Heart right ventricle (tissue), 16 donors: ENCODE measurements around the gene PCDHA12. TPM values are rescaled to one million over a fixed set of nuclear protein-coding genes. Genes with fewer than 3 reads are reported as not detected.
A peak's percentile ranks its signal among the peaks of the same experiment; 100 is the strongest.
"Not testable (repeated sequence)": the region's sequence is repeated elsewhere in the genome, so short reads cannot be mapped to it uniquely, and the experiment has no call there.

Source experiments
- ATAC-seq, 8 donors: fragments of 200-7000 bp; cut with Tn5 transposase; one replicate each; pipeline ENCODE4 v1.9.1; 2020; ENCODE audit warnings: mild to moderate bottlenecking in 8 of 8, moderate library complexity in 8 of 8, moderate number of reproducible peaks in 1 of 8
- DNase-seq, 2 donors: peaks; one replicate each; pipeline ENCODE4 v3.0.0-alpha.2; 2020
- H3K27ac ChIP-seq, 10 donors: fragments of 200-600 bp; sonication (generic) in 2 of 10; one replicate each; pipeline versions ENCODE4 v1.5.0 to v1.8.0; 2020 to 2022; ENCODE audit warnings: mild to moderate bottlenecking in 3 of 10
- H3K27me3 ChIP-seq, 7 donors: fragments of 200-600 bp; one replicate each; pipeline ENCODE4 v1.8.0; 2021 to 2022; ENCODE audit warnings: mild to moderate bottlenecking in 2 of 7
- H3K36me3 ChIP-seq, 9 donors: fragments of 200-600 bp; sonication (generic) in 1 of 9; one replicate each; pipeline versions ENCODE4 v1.5.0 to v1.8.0; 2020 to 2022; ENCODE audit warnings: mild to moderate bottlenecking in 2 of 9
- H3K4me1 ChIP-seq, 9 donors: fragments of 200-600 bp; sonication (generic) in 1 of 9; one replicate each; pipeline versions ENCODE4 v1.5.0 to v1.8.0; 2020 to 2022; ENCODE audit warnings: mild to moderate bottlenecking in 4 of 9
- H3K4me3 ChIP-seq, 10 donors: fragments of 200-600 bp; sonication (generic) in 2 of 10; one replicate each; pipeline versions ENCODE4 v1.5.0 to v1.8.0; 2020 to 2022; ENCODE audit warnings: mild to moderate bottlenecking in 7 of 10, moderate library complexity in 2 of 10
- H3K9me3 ChIP-seq, 11 donors: fragments of 200-600 bp in 10 of 11; sonication (generic) in 2 of 11; one replicate each; pipeline versions ENCODE4 v1.5.0 to v1.8.0; 2013 to 2022; ENCODE audit warnings: mild to moderate bottlenecking in 2 of 11, control low read depth in 1 of 11, moderate library complexity in 1 of 11
- CTCF ChIP-seq, 9 donors: fragments of 200-600 bp; sonication (generic) in 2 of 9; IDR thresholded peaks; one replicate each; pipeline versions ENCODE4 v1.5.0 to v1.8.0; 2021 to 2022; ENCODE audit warnings: antibody characterized with exemption in 9 of 9, mild to moderate bottlenecking in 5 of 9, moderate library complexity in 1 of 9
- WGBS, 2 donors: extraction: QIAGEN DNeasy Blood & Tissue Kit; methylation state at CpG; one replicate each; pipeline ENCODE4 v1.1.7; 2013; ENCODE audit warnings: inconsistent platforms in 1 of 2; 5-methylcytosine and 5-hydroxymethylcytosine counted together
- intact Hi-C, 10 donors: fragments of 100-400 bp; cut with DNase I; formaldehyde crosslinking; loops; one replicate each; pipeline versions ENCODE4 v1.11.1 to v1.14.2; 2022
- long read RNA-seq, 3 donors: library from polyadenylated mRNA; unstranded; transcript quantifications; one replicate each; pipeline ENCODE4 v2.0.0, GENCODE V29; 2020 to 2021
- polyA plus RNA-seq, 2 donors: library from polyadenylated mRNA; stranded (reverse); fragments of 200-250 nt; gene quantifications; one replicate each; pipeline ENCODE4 v1.2.3, GENCODE V29; 2013
- total RNA-seq, 10 donors: library from RNA; stranded (reverse); fragmentation: NEBNext Ultra II Directional in 3 of 10; extraction: Animal tissue kit (Norgen Biotek cat#: 25700) in 3 of 10; gene quantifications; one replicate each; pipeline versions ENCODE4 v1.2.1 to v1.2.4, GENCODE V29; 2021 to 2023
- donor health status: Arrhythmogenic right ventricular cardiomyopathy.
- donor health status: ischemic (EF 13 %, LVEDD 7.1; RV severe dilation, severe dysfunction).
- donor health status: healthy with polysubstance abuse.
- donor health status: DM: no; HTN: yes; CAD: no.
- donor health status: DM: no; HTN: no; CAD: no.
- donor health status: ischemic (EF 25% LVEDD 6.9; RV normal size, moderate dysfunction).
- donor health status: ischemic (EF 25% LVEDD 5.7; RV mildly dilated, moderate dysfunction).
- donor health status: healthy.
- donor health status: DM: yes; HTN: yes; CAD: no.
- donor health status: Ischemic cardiomyopathy.
- donor health status: ischemic (EF 35%, LVEDD 5.7; RV mildly dilated, moderate dysfunction).
- donor health status: nonischemic (EF 11% LVEDD 7.7; RV severe dilation, severe dysfunction).
- donor health status: DM: yes; HTN: yes; CAD: no.
- donor health status: PGD.
- donor health status: ischemic (EF 29% LVEDD 5.4; RV normal size, mild dysfunction).
- donor health status: nonischemic (EF 23%, LVEDD 6.1; RV moderate dilation, normal function).

PCDHA12 gene, protein sequence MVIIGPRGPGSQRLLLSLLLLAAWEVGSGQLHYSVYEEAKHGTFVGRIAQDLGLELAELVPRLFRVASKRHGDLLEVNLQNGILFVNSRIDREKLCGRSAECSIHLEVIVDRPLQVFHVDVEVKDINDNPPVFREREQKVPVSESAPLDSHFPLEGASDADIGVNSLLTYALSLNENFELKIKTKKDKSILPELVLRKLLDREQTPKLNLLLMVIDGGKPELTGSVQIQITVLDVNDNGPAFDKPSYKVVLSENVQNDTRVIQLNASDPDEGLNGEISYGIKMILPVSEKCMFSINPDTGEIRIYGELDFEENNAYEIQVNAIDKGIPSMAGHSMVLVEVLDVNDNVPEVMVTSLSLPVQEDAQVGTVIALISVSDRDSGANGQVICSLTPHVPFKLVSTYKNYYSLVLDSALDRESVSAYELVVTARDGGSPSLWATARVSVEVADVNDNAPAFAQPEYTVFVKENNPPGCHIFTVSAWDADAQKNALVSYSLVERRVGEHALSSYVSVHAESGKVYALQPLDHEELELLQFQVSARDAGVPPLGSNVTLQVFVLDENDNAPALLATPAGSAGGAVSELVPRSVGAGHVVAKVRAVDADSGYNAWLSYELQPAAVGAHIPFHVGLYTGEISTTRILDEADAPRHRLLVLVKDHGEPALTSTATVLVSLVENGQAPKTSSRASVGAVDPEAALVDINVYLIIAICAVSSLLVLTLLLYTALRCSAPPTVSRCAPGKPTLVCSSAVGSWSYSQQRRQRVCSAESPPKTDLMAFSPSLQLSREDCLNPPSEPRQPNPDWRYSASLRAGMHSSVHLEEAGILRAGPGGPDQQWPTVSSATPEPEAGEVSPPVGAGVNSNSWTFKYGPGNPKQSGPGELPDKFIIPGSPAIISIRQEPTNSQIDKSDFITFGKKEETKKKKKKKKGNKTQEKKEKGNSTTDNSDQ
- total RNA-seq, result under 1 TPM in 1 of 10 donors, not detected in 9; 0.11 TPM
- polyA plus RNA-seq, result under 1 TPM in 1 of 2 donors, not detected in 1; 0.01 TPM
- long read RNA-seq, donor 1, result 0 reads
- long read RNA-seq, donor 2, result 0 reads
- long read RNA-seq, donor 3, result 0 reads

DNA sequence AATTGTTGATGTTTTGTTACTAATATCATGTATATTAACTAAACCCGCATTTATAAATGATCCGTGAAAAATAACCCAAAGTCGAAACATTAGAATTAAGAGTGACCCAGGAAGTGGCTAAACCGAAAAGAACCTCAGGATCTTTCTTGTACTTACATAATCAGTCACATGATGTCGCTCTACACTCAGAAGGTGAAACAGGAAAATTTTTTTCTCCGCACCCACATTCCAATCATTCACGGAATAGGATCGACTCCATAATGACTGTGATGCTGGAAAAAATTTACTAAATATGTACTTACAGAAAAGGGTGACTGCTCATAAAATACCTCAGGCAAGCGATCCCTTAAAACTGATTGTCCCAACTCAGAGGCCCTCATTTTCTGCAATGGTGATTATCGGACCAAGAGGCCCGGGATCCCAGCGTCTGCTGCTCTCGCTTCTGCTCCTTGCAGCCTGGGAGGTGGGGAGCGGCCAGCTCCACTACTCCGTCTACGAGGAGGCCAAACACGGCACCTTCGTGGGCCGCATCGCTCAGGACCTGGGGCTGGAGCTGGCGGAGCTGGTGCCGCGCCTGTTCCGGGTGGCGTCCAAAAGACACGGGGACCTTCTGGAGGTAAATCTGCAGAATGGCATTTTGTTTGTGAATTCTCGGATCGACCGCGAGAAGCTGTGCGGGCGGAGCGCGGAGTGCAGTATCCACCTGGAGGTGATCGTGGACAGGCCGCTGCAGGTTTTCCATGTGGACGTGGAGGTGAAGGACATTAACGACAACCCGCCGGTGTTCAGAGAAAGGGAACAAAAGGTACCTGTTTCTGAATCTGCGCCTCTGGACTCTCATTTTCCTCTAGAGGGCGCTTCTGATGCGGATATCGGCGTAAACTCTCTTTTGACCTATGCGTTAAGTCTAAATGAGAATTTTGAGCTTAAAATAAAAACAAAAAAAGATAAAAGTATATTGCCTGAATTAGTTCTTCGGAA, at the start of gene PCDHA12:
PCDHA12 (plus strand) TSS at position 224 of the 981 bp plus-strand sequence; CDS start at position 389, 165 bp downstream.
- Histone ChIP-seq H3K36me3 (no peaks in the 10 kb centered on the region), H3K27me3 (peaks cover 0 to 99% (median 69%) of the 10 kb centered on the region in 7 donors), H3K27ac (no peak within 1 kb of the TSS), H3K4me3 (peak within 1 kb of the TSS in 1 of 10 donors; percentile 8), H3K9me3 (peaks cover 0 to 76% (median 21%) of the 10 kb centered on the region in 11 donors), H3K4me1 (no peaks in the 10 kb centered on the region)
- TF ChIP-seq CTCF (IDR thresholded peaks at IDR 0.05), result no peak
- ATAC-seq, result no peak
- no peak for DNase-seq
- 14 to 15% methylated on average over 45 to 47 of the region's 47 CpGs for WGBS, 2 donors
- intact Hi-C loops, result no loop called here

DNA sequence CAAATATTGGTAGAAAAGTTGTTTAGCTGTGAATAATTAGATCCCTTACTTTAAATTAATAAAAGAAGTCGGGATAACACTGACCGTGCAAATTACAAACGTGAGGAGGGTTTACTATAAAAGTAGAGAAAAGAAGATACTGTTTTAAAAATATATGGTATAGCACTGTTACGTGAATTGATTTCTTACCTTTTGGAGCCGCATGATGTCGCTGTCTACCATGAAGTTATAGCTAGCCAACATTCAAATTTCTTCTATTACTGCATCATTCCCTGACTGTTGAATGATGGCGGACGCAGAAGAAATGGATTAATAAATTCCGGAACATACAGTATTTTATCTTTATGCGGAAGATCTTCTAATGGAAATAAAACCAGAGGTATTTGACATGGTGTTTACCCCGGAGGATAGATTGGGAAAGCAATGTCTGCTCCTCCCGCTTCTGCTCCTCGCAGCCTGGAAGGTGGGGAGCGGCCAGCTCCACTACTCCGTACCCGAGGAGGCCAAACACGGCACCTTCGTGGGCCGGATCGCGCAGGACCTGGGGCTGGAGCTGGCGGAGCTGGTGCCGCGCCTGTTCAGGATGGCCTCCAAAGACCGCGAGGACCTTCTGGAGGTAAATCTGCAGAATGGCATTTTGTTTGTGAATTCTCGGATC, 47.3 kb upstream of the PCDHA12 start, which contains the start of gene PCDHA6:
PCDHA6 (plus strand) TSS at position 257 of the 658 bp plus-strand sequence; CDS start at position 389, 132 bp downstream.
- H3K36me3 ChIP-seq, result no peaks in the 10 kb centered on the region
- intact Hi-C loops, result no loop called here
- no peaks in the 10 kb centered on the region for H3K4me1 ChIP-seq
- TF ChIP-seq CTCF (IDR thresholded peaks at IDR 0.05), result peak in 3 of 9 donors; percentile 15 to 29 (median 16)
- H3K9me3 ChIP-seq, result peaks cover 0 to 80% (median 19%) of the 10 kb centered on the region in 11 donors
- H3K27ac ChIP-seq, result no peak within 1 kb of the TSS
- ATAC-seq (no peak), DNase-seq (no peak)
- peaks cover 0 to 97% (median 56%) of the 10 kb centered on the region in 7 donors for H3K27me3 ChIP-seq
- H3K4me3 ChIP-seq, result peak within 1 kb of the TSS in 2 of 10 donors; percentile 12 to 23
- 13 to 15% methylated on average over 27 of the region's 27 CpGs for WGBS, 2 donors

DNA sequence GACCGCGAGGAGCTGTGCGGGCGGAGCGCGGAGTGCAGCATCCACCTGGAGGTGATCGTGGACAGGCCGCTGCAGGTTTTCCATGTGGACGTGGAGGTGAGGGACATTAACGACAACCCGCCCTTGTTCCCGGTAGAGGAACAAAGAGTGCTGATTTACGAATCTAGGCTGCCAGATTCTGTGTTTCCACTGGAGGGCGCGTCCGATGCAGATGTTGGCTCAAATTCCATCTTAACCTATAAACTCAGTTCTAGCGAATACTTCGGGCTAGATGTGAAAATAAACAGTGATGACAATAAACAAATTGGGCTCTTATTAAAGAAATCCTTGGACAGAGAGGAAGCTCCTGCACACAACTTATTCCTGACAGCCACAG, 46.8 kb upstream of the PCDHA12 start:
- 15 to 16% methylated on average over 18 of the region's 18 CpGs for WGBS, 2 donors
- no peak for TF ChIP-seq CTCF (IDR thresholded peaks at IDR 0.05)
- ATAC-seq (no peak), DNase-seq (no peak)
- intact Hi-C loops, result no loop called here
- H3K27me3 ChIP-seq, result peaks cover 0 to 98% (median 57%) of the 10 kb centered on the region in 7 donors
- no peaks in the 10 kb centered on the region for H3K36me3 ChIP-seq
- H3K27ac ChIP-seq, result no peak overlapping the region
- H3K4me1 ChIP-seq, result no peaks in the 10 kb centered on the region
- H3K4me3 ChIP-seq, result peak overlapping the region in 2 of 10 donors; percentile 12 to 23
- peaks cover 0 to 75% (median 18%) of the 10 kb centered on the region in 11 donors for H3K9me3 ChIP-seq

DNA sequence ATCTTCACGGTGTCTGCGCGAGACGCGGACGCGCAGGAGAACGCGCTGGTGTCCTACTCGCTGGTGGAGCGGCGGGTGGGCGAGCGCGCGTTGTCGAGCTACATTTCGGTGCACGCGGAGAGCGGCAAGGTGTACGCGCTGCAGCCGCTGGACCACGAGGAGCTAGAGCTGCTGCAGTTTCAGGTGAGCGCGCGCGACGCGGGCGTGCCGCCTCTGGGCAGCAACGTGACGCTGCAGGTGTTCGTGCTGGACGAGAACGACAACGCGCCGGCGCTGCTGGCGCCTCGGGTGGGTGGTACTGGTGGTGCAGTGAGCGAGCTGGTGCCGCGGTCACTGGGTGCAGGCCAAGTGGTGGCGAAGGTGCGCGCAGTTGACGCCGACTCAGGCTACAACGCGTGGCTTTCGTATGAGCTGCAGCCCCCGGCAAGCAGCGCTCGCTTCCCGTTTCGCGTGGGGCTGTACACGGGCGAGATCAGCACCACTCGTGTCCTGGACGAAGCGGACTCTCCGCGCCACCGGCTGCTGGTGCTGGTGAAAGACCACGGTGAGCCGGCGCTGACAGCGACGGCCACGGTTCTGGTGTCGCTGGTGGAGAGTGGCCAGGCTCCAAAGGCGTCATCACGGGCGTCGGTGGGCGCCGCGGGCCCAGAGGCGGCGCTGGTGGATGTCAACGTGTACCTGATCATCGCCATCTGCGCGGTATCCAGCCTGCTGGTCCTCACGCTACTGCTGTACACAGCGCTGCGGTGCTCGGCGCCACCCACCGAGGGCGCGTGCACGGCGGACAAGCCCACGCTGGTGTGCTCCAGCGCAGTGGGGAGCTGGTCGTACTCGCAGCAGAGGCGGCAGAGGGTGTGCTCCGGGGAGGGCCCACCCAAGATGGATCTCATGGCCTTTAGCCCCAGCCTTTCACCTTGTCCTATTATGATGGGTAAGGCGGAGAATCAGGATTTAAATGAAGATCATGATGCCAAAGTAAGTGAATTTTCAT, 45.3 kb upstream of the PCDHA12 start:
- Histone ChIP-seq H3K27me3 (peaks cover 0 to 97% (median 59%) of the 10 kb centered on the region in 7 donors), H3K9me3 (peaks cover 0 to 71% (median 18%) of the 10 kb centered on the region in 11 donors)
- not testable (repeated sequence) for H3K27ac ChIP-seq, H3K4me3 ChIP-seq, ATAC-seq, H3K36me3 ChIP-seq, DNase-seq, H3K4me1 ChIP-seq
- intact Hi-C loops, result loop anchor here in 2 of 10 donors (5.0 to 10.0 kb wide), 2 partner anchors 212 to 215 kb away; no protein-coding TSS in a partner anchor
- WGBS, 2 donors, result 30 to 39% methylated on average over 106 of the region's 106 CpGs
